ENCODE data around the gene ARHGAP22. TPM values are rescaled to one million over a fixed set of nuclear protein-coding genes. Genes with fewer than 3 reads are reported as not detected.

The ARHGAP22 gene
- total RNA-seq, 1 experiment from 2014 or later: 0.24 TPM

- no peak for DNase-seq (ENCODE audit: low read depth, low spot score)
- in situ Hi-C loops (cut with HindIII; ENCODE audit: low pct_unique_long_range_greater_than_20kb, low sequenced_read_pairs): no loop called here
Observed at GRCh38 chr10:48501226-48501625, 103.6 kb downstream of the ARHGAP22 start.

GRCh38 chr10:48500771-48501170, 104.1 kb downstream of the ARHGAP22 start:
- in situ Hi-C loops (cut with HindIII; ENCODE audit: low pct_unique_long_range_greater_than_20kb, low sequenced_read_pairs): no loop called here
- no peak for DNase-seq (ENCODE audit: low read depth, low spot score)

GRCh38 chr10:48498940-48499510, 105.8 kb downstream of the ARHGAP22 start:
- no peak for DNase-seq (ENCODE audit: low read depth, low spot score)
- in situ Hi-C loops (cut with HindIII; ENCODE audit: low pct_unique_long_range_greater_than_20kb, low sequenced_read_pairs): no loop called here

GRCh38 chr10:48497780-48498770, 106.8 kb downstream of the ARHGAP22 start:
- no peak for DNase-seq (ENCODE audit: low read depth, low spot score)
- in situ Hi-C loops (cut with HindIII; ENCODE audit: low pct_unique_long_range_greater_than_20kb, low sequenced_read_pairs): no loop called here

GRCh38 chr10:48496831-48497779, 107.8 kb downstream of the ARHGAP22 start:
- in situ Hi-C loops (cut with HindIII; ENCODE audit: low pct_unique_long_range_greater_than_20kb, low sequenced_read_pairs): no loop called here
- no peak for DNase-seq (ENCODE audit: low read depth, low spot score)

GRCh38 chr10:48496105-48496830, 108.6 kb downstream of the ARHGAP22 start:
- in situ Hi-C loops (cut with HindIII; ENCODE audit: low pct_unique_long_range_greater_than_20kb, low sequenced_read_pairs): no loop called here
- no peak for DNase-seq (ENCODE audit: low read depth, low spot score)

- DNase-seq (ENCODE audit: low read depth, low spot score): no peak
- in situ Hi-C loops (cut with HindIII; ENCODE audit: low pct_unique_long_range_greater_than_20kb, low sequenced_read_pairs): no loop called here
Observed at GRCh38 chr10:48495282-48496045, 109.4 kb downstream of the ARHGAP22 start.

- in situ Hi-C loops (cut with HindIII; ENCODE audit: low pct_unique_long_range_greater_than_20kb, low sequenced_read_pairs): no loop called here
- no peak for DNase-seq (ENCODE audit: low read depth, low spot score)
Observed at GRCh38 chr10:48494611-48495010, 110.3 kb downstream of the ARHGAP22 start.

- in situ Hi-C loops (cut with HindIII; ENCODE audit: low pct_unique_long_range_greater_than_20kb, low sequenced_read_pairs): no loop called here
- DNase-seq (ENCODE audit: low read depth, low spot score): no peak
Observed at GRCh38 chr10:48494073-48494472, 110.8 kb downstream of the ARHGAP22 start.

GRCh38 chr10:48493083-48493871, 111.6 kb downstream of the ARHGAP22 start:
- in situ Hi-C loops (cut with HindIII; ENCODE audit: low pct_unique_long_range_greater_than_20kb, low sequenced_read_pairs): no loop called here
- DNase-seq (ENCODE audit: low read depth, low spot score): no peak

GRCh38 chr10:48492201-48492600, 112.7 kb downstream of the ARHGAP22 start:
- DNase-seq (ENCODE audit: low read depth, low spot score): no peak
- in situ Hi-C loops (cut with HindIII; ENCODE audit: low pct_unique_long_range_greater_than_20kb, low sequenced_read_pairs): no loop called here

GRCh38 chr10:48491392-48492139, 113.3 kb downstream of the ARHGAP22 start:
- in situ Hi-C loops (cut with HindIII; ENCODE audit: low pct_unique_long_range_greater_than_20kb, low sequenced_read_pairs): no loop called here
- no peak for DNase-seq (ENCODE audit: low read depth, low spot score)

GRCh38 chr10:48490946-48491345, 113.9 kb downstream of the ARHGAP22 start:
- DNase-seq (ENCODE audit: low read depth, low spot score): no peak
- in situ Hi-C loops (cut with HindIII; ENCODE audit: low pct_unique_long_range_greater_than_20kb, low sequenced_read_pairs): no loop called here

- in situ Hi-C loops (cut with HindIII; ENCODE audit: low pct_unique_long_range_greater_than_20kb, low sequenced_read_pairs): no loop called here
- DNase-seq (ENCODE audit: low read depth, low spot score): no peak
Observed at GRCh38 chr10:48490571-48490940, 114.3 kb downstream of the ARHGAP22 start.

GRCh38 chr10:48489099-48489498, 115.8 kb downstream of the ARHGAP22 start:
- in situ Hi-C loops (cut with HindIII; ENCODE audit: low pct_unique_long_range_greater_than_20kb, low sequenced_read_pairs): no loop called here
- no peak for DNase-seq (ENCODE audit: low read depth, low spot score)
